Endothelial cell of umbilical vein (primary cell): ENCODE results near the gene IFT22.

ENCODE experiments used
- EZH2 ChIP-seq: IDR thresholded peaks from 2 replicates; pipeline ENCODE4 v1.6.1; 2012; ENCODE audit warnings: borderline replicate concordance, low read depth, mild to moderate bottlenecking, moderate library complexity, low read length, inconsistent platforms; ENCODE audit not compliant: severe bottlenecking
- FOS ChIP-seq: IDR thresholded peaks from 2 replicates; pipeline ENCODE4 v1.6.1; 2011; ENCODE audit warnings: mild to moderate bottlenecking, low read length, moderate library complexity, borderline replicate concordance; ENCODE audit not compliant: insufficient read depth
- JUN ChIP-seq: IDR thresholded peaks from 2 replicates; pipeline ENCODE4 v1.6.1; 2011; ENCODE audit warnings: borderline replicate concordance, low read depth; ENCODE audit not compliant: insufficient read length, insufficient read depth
- MAX ChIP-seq: IDR thresholded peaks from 2 replicates; pipeline ENCODE4 v1.6.1; 2011; ENCODE audit not compliant: insufficient read depth, insufficient read length
- POLR2A ChIP-seq: IDR thresholded peaks from 2 replicates; pipeline ENCODE4 v1.6.1; 2012; ENCODE audit warnings: low read depth, mild to moderate bottlenecking, control low read depth, low read length
- TF ChIP-seq, protein P1 (sequence below), 2 donors: IDR thresholded peaks; 1 replicate in 1 of 2; 2 replicates in 1 of 2; pipeline ENCODE4 v1.5.1; 2011; ENCODE audit warnings: low read length in 2 of 2, mild to moderate bottlenecking in 2 of 2, moderate library complexity in 2 of 2, control low read depth in 1 of 2, inconsistent platforms in 1 of 2, low read depth in 1 of 2; ENCODE audit not compliant: insufficient read depth in 1 of 2; ENCODE audit errors: extremely low read depth in 1 of 2

GRCh38 chr7:101370836-101371235 lies 49.2 kb upstream of the IFT22 start:
- TF ChIP-seq POLR2A (no peak), EZH2 (no peak), JUN (no peak), MAX (no peak), FOS (no peak)
- TF ChIP-seq, protein P1, sequence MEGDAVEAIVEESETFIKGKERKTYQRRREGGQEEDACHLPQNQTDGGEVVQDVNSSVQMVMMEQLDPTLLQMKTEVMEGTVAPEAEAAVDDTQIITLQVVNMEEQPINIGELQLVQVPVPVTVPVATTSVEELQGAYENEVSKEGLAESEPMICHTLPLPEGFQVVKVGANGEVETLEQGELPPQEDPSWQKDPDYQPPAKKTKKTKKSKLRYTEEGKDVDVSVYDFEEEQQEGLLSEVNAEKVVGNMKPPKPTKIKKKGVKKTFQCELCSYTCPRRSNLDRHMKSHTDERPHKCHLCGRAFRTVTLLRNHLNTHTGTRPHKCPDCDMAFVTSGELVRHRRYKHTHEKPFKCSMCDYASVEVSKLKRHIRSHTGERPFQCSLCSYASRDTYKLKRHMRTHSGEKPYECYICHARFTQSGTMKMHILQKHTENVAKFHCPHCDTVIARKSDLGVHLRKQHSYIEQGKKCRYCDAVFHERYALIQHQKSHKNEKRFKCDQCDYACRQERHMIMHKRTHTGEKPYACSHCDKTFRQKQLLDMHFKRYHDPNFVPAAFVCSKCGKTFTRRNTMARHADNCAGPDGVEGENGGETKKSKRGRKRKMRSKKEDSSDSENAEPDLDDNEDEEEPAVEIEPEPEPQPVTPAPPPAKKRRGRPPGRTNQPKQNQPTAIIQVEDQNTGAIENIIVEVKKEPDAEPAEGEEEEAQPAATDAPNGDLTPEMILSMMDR (IDR thresholded peaks at IDR 0.05; ENCODE audit: extremely low read depth in 1 of 2, insufficient read depth in 1 of 2, low read depth in 1 of 2, low read length in 2 of 2), result no peak
